GM19452 (cell line): Measurements from ENCODE around the gene UBQLN1.
A peak's percentile ranks its signal among the peaks of the same experiment; 100 is the strongest.
"Not testable (repeated sequence)": the region's sequence is repeated elsewhere in the genome, so short reads cannot be mapped to it uniquely, and the experiment has no call there.

Experiments
- ATAC-seq: cut with Tn5 transposase; IDR thresholded peaks from one replicate; pipeline ENCODE4 v1.9.1; 2021; ENCODE audit not compliant: unreplicated experiment

UBQLN1 gene

GRCh38 chr9:83707768-83708514, at the start of gene UBQLN1:
Gene UBQLN1 (minus strand): TSS chr9:83707958. CDS start chr9:83707679, 279 bp downstream.
- ATAC-seq, result peak; percentile 79

GRCh38 chr9:83754383-83754977, 46.7 kb upstream of the UBQLN1 start:
- ATAC-seq, result peak; percentile 73

GRCh38 chr9:83749706-83750105, 41.9 kb upstream of the UBQLN1 start:
- ATAC-seq, result no peak

- ATAC-seq, result no peak
Measured at GRCh38 chr9:83744206-83744605, 36.4 kb upstream of the UBQLN1 start.

- ATAC-seq, result no peak
Measured at GRCh38 chr9:83733739-83734138, 26.0 kb upstream of the UBQLN1 start.

DNA sequence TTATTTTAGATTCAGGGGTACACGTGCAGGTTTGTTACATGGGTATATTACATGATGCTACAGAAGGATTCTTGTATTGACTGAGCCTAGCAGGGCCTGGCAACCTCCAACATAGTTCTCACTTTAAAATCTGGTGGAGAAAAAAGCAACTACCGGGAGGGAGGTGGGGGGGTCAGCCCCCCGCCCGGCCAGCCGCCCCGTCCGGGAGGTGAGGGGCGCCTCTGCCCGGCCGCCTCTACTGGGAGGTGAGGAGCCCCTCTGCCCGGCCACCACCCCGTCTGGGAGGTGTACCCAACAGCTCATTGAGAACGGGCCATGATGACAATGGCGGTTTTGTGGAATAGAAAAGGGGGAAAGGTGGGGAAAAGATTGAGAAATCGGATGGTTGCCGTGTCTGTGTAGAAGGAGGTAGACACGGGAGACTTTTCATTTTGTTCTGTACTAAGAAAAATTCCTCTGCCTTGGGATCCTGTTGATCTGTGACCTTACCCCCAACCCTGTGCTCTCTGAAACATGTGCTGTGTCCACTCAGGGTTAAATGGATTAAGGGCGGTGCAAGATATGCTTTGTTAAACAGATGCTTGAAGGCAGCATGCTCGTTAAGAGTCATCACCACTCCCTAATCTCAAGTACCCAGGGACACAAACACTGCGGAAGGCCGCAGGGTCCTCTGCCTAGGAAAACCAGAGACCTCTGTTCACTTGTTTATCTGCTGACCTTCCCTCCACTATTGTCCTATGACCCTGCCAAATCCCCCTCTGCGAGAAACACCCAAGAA, 21.0 kb upstream of the UBQLN1 start:
- not testable (repeated sequence) for ATAC-seq

DNA sequence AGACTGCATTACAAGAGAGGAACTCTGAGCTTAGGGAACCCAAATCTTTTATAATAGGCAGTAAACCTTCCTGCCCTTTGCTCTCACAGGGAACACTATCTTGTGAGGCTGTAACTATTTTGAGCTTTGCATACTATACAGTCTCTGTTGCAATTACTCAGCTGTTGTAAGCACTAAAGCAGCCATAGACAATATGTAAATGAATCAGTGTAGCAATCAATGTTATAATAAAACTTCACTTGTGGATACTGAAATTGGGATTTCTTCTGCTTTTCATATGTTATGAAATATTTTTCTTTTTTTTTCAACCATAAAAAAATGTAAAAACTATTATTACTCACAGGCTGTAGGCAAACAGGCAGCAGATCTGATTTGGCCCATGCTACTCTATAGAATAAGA, 16.7 kb upstream of the UBQLN1 start:
- no peak for ATAC-seq

DNA sequence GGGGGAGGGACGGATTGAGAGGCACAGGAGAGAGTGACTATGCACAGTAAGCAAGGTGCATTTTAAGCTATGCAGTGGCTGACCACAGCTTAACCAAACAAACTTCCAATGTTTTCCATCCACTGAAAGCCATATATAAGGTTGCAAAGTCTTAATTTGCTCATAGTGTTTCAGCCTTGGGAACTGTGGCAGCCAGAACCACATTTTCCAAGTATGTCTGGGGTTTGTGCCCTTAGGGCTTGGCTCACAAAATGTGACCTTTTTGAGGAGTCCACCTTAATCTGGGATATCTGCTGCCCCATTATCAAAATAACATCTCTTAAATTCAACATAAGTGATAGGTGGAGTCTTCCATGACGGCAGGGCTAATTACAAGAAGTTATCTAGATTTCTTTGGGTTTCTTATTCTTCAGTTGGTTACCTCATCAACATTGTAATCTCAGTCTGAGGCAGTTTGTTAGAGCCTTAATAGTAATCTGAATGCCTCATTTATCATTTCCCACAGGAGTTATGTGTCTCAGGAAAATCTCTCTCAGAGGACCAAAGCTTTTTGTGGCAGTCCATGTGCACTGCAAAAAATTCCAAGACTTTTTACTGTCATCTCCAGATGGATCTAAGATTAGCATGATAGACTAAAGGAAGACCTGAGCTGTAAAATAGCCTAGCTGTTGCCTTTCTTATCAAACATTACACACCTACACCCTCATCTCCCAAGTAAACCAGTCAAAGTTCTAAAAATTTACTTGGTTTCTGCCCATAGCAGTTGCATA, 15.2 kb upstream of the UBQLN1 start:
- no peak for ATAC-seq

DNA sequence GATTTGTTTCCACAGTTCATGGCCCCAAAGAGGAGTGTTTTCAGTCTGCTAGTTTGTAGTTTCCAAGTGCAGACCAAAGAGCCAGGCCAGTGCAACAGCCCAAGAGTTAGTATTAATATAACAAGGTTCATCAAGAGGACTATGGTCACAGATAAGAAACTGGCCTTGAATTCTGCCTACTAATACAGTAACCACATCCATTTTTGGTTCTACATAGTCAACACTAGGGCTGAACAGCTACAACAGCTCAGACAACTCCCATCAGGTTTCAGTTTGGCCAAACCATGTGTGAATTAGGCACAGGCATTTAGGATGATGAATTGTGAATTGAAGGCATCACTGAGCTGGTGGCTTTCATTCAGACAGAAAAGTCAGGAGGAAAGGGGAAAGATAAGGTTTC, 13.8 kb upstream of the UBQLN1 start:
- no peak for ATAC-seq

GRCh38 chr9:83715794-83716193, 8.0 kb upstream of the UBQLN1 start:
- ATAC-seq, result no peak

DNA sequence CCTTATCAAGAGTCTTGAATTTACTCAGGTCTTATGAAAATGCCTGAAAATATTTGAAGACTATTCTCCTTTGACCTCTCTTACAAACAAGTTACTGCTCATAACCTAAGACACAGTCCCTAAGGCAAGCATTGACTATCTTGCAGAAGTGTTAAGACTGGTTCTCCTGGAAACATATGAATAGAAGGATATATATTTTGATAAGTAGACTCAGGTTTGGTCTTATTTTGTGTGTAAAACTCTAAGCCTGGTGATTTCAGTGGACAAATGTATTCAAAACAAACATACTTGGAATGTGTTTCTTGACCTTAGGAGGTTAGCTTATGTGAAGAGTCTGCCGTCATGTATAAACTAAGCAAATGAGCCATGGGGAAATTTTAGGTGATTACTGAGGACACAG, 7.5 kb upstream of the UBQLN1 start:
- ATAC-seq, result no peak

DNA sequence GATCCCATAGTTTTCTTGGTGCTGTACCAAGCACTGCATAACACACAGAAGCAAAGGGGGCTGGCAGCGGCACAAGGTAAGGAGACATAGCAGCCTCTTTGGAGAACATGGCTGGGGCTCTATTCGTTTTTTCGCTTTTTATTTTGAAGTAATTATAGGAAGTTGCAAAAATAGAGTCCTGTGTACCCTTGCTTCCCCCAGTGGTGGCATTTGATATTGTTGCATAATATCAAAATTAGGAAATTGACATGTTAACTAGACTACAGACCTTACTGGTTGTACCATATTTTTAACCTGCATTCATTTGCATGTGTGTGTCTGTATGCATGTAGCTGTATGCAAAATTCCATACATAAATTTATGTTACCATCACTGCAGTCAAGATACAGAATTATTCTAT, 6.6 kb upstream of the UBQLN1 start:
- ATAC-seq, result no peak

GRCh38 chr9:83708515-83709158, 879 bp upstream of the UBQLN1 start:
- ATAC-seq, result peak; percentile 43

DNA sequence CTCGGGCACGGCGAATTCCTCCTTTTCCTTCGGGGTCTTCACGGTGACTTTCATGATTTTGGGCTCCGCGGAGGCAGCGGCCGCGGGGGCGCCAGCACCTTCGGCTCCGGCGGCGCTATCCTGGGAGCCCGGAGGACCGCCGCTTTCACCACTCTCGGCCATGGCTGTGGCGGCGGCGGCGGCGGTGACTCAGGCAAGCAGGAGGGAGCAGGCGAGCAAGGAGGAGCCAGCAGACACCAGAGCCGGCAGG, 315 bp downstream of the UBQLN1 start:
- ATAC-seq, result peak; percentile 50

DNA sequence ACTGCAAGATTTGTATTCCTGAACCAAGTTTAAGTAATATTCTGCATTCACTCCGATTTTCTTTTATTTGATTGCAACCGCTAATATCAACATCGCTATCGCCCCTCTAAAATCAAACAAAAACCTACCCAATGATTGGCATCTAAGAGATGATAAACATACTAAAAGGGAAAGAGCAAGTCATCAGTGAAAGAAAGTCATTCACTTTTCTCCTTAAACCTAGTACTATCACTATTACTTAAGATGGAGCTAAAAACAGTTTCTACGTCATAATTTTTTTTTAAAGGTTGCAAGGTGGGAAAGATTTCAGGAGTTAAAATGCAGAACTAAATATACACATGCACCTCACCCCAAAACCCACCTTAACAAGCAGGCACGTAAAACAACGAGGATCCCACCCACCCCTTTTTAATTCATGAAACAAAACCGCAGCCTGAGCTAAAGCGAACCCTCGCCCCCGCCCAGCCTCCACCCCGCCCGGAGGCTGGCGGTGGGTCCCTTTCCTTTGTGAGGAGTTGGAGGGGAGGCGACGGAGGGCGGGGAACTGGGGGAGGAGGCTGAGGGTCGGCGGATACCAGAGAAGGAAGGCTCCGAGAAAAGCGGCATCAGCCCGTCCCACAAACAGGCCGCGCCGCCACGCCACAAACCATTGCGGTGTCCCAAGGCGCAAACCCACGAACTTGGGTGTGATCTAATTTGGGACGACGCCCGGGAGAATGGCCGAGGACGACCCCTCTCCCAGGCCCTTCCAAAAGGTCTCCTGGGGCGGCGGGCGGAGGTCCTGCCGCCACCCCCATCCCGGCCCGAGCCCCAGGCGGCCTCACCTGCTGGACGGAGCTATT, 861 bp downstream of the UBQLN1 start:
- peak; percentile 16 for ATAC-seq

GRCh38 chr9:83705219-83705651, 2.5 kb downstream of the UBQLN1 start:
- ATAC-seq, result not testable (repeated sequence)

GRCh38 chr9:83701769-83702168, 6.0 kb downstream of the UBQLN1 start:
- no peak for ATAC-seq

GRCh38 chr9:83701286-83701685, 6.5 kb downstream of the UBQLN1 start:
- ATAC-seq, result no peak

DNA sequence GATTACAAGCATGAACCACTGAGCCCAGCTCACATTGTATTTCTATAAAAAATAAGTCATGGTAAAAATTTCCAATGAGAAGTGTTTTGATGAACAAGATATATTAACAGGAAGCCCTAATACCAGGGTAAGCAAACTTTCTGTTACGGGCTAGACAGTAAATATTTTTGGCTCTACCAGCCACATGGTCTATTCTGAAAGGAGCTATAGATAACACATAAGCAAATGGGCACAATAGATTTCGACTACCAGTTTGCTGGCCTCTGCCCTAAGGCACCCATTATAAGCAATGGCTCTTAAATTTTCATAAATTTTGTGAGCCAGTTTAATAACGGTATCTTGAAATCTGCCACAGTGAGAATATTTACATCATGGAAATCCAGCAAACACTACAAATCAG, 8.1 kb downstream of the UBQLN1 start:
- ATAC-seq, result peak; percentile 31

- ATAC-seq, result peak; percentile 37
Measured at GRCh38 chr9:83698976-83699585, 8.7 kb downstream of the UBQLN1 start.
